ENCODE measurements around the gene CASP7. TPM values are rescaled to one million over a fixed set of nuclear protein-coding genes. Genes with fewer than 3 reads are reported as not detected.

CASP7 gene
- total RNA-seq: 10 to 100 TPM in 5 of 6 donors, 1 to 10 TPM in 1; 7.0 to 28.7 (median 15.1) TPM
- 10 to 100 TPM in 1 of 2 donors, 1 to 10 TPM in 1; 9.4 to 15.1 TPM for polyA plus RNA-seq

- no peak for FAIRE-seq
Observed at GRCh38 chr10:113679463-113680189, at the start of gene CASP7. TSS of gene CASP7 (plus strand) at chr10:113679912. CDS start at chr10:113697494, 17,582 bp downstream.

GRCh38 chr10:113630929-113631533 lies 48.7 kb upstream of the CASP7 start:
- WGBS, 2 donors: 53 to 55% methylated on average over 5 of the region's 5 CpGs
- FAIRE-seq: no peak
- H3K27ac ChIP-seq: peak overlapping the region in 3 of 4 donors; percentile 2 to 38 (median 3)
- DNase-seq: no peak
- no peaks in the 10 kb centered on the region for H3K9me3 ChIP-seq
- peak; percentile 48 to 69 (median 64) for ATAC-seq
- H3K36me3 ChIP-seq: no peaks in the 10 kb centered on the region
- no peaks in the 10 kb centered on the region for H3K27me3 ChIP-seq
- no peak for TF ChIP-seq CTCF (IDR thresholded peaks at IDR 0.05)
- H3K4me3 ChIP-seq: no peak overlapping the region
- peaks cover 15 to 21% (median 18%) of the 10 kb centered on the region in 3 donors for H3K4me1 ChIP-seq
- intact Hi-C loops (cut with DNase I): no loop called here

More at GRCh38 chr10:113679463-113680189, at the start of gene CASP7:
- Histone ChIP-seq H3K27ac (peak within 1 kb of the TSS; percentile 92 to 98 (median 94)), H3K9me3 (no peaks in the 10 kb centered on the region), H3K36me3 (no peaks in the 10 kb centered on the region), H3K4me1 (peaks cover 7 to 10% (median 9%) of the 10 kb centered on the region in 3 donors), H3K4me3 (peak within 1 kb of the TSS; percentile 70 to 97 (median 94)), H3K27me3 (no peaks in the 10 kb centered on the region)
- DNase-seq: peak; percentile 76 to 91 (median 85)
- intact Hi-C loops (cut with DNase I): no loop called here
- 1% methylated on average over 60 to 68 of the region's 68 CpGs for WGBS, 2 donors
- peak; percentile 88 to 95 (median 90) for ATAC-seq
- TF ChIP-seq CTCF (IDR thresholded peaks at IDR 0.05): no peak

GRCh38 chr10:113631684-113632367 lies 47.9 kb upstream of the CASP7 start:
- no peak for FAIRE-seq

GRCh38 chr10:113639966-113640365 lies 39.7 kb upstream of the CASP7 start:
- Histone ChIP-seq H3K9me3 (no peaks in the 10 kb centered on the region), H3K27ac (no peak overlapping the region), H3K4me3 (no peak overlapping the region), H3K4me1 (peaks cover 0 to 5% (median 0%) of the 10 kb centered on the region in 3 donors), H3K27me3 (no peaks in the 10 kb centered on the region), H3K36me3 (no peaks in the 10 kb centered on the region)
- ATAC-seq (no peak), DNase-seq (no peak), FAIRE-seq (no peak)
- intact Hi-C loops (cut with DNase I): no loop called here
- TF ChIP-seq CTCF (IDR thresholded peaks at IDR 0.05): no peak
- 79 to 84% methylated on average over 3 of the region's 3 CpGs for WGBS, 2 donors

More at GRCh38 chr10:113631684-113632367, 47.9 kb upstream of the CASP7 start:
- H3K9me3 ChIP-seq: no peaks in the 10 kb centered on the region
- TF ChIP-seq CTCF (IDR thresholded peaks at IDR 0.05): no peak
- H3K4me1 ChIP-seq: peaks cover 15 to 21% (median 18%) of the 10 kb centered on the region in 3 donors
- no peak for DNase-seq
- 14 to 16% methylated on average over 6 of the region's 6 CpGs for WGBS, 2 donors
- intact Hi-C loops (cut with DNase I): no loop called here
- ATAC-seq: peak in 3 of 4 donors; percentile 17 to 61 (median 53)
- H3K27ac ChIP-seq: peak overlapping the region in 3 of 4 donors; percentile 2 to 38 (median 3)
- no peak overlapping the region for H3K4me3 ChIP-seq
- H3K36me3 ChIP-seq: no peaks in the 10 kb centered on the region
- H3K27me3 ChIP-seq: no peaks in the 10 kb centered on the region
